ENCODE results near the gene ENTPD8.
"Not testable (repeated sequence)": the region's sequence is repeated elsewhere in the genome, so short reads cannot be mapped to it uniquely, and the experiment has no call there.

Gene ENTPD8

DNA sequence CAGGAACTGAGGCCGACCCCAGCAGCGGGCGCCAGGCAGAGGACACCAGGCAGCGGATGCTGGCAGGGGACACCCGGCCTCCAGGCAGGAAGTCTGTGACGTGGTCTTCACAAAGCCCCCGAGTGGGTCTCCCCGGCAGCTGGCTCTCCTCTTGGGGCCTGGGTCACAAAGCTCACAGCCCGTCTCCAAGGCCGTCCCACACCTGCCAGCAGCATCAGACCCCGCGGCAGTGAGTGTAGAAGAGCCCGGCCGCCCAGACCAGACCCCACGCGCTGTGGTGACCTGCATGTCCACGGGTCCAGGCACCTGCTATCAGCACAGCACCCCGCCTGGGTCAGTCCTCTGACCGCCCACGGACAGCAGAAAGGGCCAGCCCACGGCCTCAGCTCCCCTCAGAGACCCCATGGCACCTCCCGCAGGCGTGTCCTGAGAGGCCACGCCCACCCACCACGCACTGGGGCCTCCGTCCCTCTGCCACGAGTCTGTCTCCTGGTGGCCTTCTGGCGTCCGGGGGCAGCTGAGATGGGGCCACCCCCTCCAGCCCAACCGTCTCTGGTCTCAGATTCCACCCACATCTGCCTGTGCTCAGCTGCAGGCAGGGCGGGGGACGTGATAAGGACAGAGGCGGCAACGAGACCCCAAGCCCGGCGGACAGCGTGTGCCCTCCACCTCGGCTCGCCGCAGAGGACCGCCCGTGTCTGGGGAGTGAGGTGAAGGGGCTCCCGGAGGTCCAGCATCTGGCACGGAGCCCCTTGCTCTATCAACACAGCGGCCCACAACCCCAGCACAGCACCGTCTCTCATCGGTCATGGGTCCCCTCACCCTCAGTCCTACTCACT is 52.3 kb downstream of the ENTPD8 start:
- Histone ChIP-seq H3K9ac (ENCODE audit: low read depth, low read length) (no peak overlapping the region), H3K9me3 (ENCODE audit: control insufficient read depth, insufficient read depth, low read length) (no peaks in the 10 kb centered on the region), H3K4me1 (ENCODE audit: insufficient read depth, low read length) (no peaks in the 10 kb centered on the region), H3K36me3 (ENCODE audit: insufficient read depth, low read length) (no peaks in the 10 kb centered on the region)

GRCh38 chr9:137387891-137388560 is 53.1 kb downstream of the ENTPD8 start:
- no peaks in the 10 kb centered on the region for H3K4me1 ChIP-seq (ENCODE audit: insufficient read depth, low read length)
- H3K36me3 ChIP-seq (ENCODE audit: insufficient read depth, low read length) = no peaks in the 10 kb centered on the region
- H3K9ac ChIP-seq (ENCODE audit: low read depth, low read length) = no peak overlapping the region
- no peaks in the 10 kb centered on the region for H3K9me3 ChIP-seq (ENCODE audit: control insufficient read depth, insufficient read depth, low read length)

DNA sequence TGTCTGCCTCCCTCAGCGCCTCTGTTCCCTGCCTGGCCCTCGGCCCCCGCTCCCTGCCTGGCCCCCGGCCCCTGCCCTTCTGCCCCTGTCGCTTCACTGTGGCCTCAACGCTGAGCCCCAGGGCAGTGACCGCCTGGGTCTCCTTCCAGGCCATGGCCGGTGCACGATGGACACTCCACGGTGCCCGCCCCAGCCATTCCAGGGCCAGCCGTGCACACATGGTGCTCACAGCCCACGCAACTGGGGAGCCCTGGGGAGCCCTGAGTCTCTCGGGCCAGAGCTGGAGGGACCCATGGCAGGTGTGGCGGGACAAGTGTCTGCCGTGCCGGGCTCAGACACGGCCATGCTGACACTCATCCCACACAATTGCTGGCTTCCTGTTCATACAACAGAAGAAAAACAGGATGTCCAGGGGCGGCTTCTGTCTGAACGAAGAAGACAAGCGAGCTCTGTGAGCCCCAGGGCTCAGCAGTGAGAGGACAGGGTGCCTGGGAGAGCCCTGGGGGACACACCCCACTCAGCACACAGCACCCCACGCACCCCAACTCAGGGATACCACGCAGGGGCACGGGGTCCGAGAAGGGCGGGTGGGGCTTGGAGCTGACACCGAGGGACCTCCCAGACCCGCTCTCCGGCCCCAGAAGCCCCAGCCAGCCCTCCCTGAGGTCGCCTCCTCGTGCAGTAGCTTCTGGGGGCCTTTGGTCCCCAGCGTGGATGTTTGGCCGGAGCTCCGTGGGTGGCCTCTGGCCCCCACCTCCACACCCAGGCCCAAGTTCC is 53.9 kb downstream of the ENTPD8 start:
- no peaks in the 10 kb centered on the region for H3K4me1 ChIP-seq (ENCODE audit: insufficient read depth, low read length)
- H3K9me3 ChIP-seq (ENCODE audit: control insufficient read depth, insufficient read depth, low read length) = no peaks in the 10 kb centered on the region
- no peaks in the 10 kb centered on the region for H3K36me3 ChIP-seq (ENCODE audit: insufficient read depth, low read length)
- H3K9ac ChIP-seq (ENCODE audit: low read depth, low read length) = no peak overlapping the region

DNA sequence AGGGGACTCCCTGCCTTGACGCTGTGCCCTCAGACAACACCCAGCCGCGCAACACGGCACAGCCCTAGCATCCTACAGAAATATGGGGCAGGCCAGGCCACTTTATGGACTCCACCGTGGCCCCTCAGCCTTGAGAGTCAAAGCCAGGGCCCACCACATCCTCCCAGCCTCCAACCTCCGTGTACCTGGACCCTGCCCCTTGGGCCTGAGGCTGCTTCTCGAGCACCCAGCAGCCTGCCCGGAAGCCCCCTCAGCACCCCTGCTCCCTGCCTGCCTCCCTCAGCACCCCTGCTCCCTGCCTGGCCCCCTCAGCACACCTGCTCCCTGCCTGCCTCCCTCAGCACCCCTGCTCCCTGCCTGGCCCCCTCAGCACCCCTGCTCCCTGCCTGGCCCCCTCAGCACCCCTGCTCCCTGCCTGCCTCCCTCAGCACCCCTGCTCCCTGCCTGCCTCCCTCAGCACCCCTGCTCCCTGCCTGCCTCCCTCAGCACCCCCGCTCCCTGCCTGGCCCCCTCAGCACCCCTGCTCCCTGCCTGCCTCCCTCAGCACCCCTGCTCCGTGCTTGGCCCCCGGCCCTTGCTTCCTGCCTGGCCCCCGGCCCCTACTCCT is 54.5 kb downstream of the ENTPD8 start:
- H3K9me3 ChIP-seq (ENCODE audit: control insufficient read depth, insufficient read depth, low read length); H3K36me3 ChIP-seq (ENCODE audit: insufficient read depth, low read length); H3K9ac ChIP-seq (ENCODE audit: low read depth, low read length); H3K4me1 ChIP-seq (ENCODE audit: insufficient read depth, low read length): not testable (repeated sequence)

GRCh38 chr9:137385061-137385655 is 56.0 kb downstream of the ENTPD8 start:
- H3K9me3 ChIP-seq (ENCODE audit: control insufficient read depth, insufficient read depth, low read length) = no peaks in the 10 kb centered on the region
- no peak overlapping the region for H3K9ac ChIP-seq (ENCODE audit: low read depth, low read length)
- no peaks in the 10 kb centered on the region for H3K36me3 ChIP-seq (ENCODE audit: insufficient read depth, low read length)
- no peaks in the 10 kb centered on the region for H3K4me1 ChIP-seq (ENCODE audit: insufficient read depth, low read length)
